Fibroblast of lung (primary cell): ENCODE data around the gene SPTLC1.

Experiments used
- EZH2 ChIP-seq: IDR thresholded peaks from 2 replicates; pipeline ENCODE4 v1.5.1; 2012; ENCODE audit warnings: low read length, control low read depth, mild to moderate bottlenecking; ENCODE audit errors: missing control alignments
- TF ChIP-seq, protein P1 (sequence below), 2 donors: IDR thresholded peaks in 1 of 2; conservative IDR thresholded peaks in 1 of 2; 1 replicate in 1 of 2; 2 replicates in 1 of 2; pipeline ENCODE4 v1.5.1; 2011 to 2012; ENCODE audit warnings: low read length in 2 of 2, control low read depth in 1 of 2, inconsistent platforms in 1 of 2, low read depth in 1 of 2, mild to moderate bottlenecking in 1 of 2

DNA sequence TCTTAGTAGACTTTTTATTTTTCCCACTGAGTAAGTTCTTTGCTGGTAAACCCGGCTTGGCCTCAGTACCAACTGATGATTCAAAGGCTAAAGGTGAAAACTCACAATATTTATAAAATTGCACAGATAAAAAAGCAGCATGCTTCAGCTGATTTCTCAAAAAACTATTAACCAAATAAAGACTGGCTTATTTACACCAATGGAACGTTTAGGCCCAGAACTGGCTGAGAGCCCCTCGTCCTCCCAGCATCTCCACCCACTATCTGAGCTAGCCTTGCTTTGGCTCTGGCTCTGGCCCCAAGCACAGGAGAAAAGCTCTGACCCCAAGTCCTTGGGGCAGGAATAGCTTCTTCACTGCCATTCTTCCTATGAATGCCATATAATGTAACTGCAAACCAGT is 68.5 kb downstream of the SPTLC1 start:
- TF ChIP-seq, protein P1, sequence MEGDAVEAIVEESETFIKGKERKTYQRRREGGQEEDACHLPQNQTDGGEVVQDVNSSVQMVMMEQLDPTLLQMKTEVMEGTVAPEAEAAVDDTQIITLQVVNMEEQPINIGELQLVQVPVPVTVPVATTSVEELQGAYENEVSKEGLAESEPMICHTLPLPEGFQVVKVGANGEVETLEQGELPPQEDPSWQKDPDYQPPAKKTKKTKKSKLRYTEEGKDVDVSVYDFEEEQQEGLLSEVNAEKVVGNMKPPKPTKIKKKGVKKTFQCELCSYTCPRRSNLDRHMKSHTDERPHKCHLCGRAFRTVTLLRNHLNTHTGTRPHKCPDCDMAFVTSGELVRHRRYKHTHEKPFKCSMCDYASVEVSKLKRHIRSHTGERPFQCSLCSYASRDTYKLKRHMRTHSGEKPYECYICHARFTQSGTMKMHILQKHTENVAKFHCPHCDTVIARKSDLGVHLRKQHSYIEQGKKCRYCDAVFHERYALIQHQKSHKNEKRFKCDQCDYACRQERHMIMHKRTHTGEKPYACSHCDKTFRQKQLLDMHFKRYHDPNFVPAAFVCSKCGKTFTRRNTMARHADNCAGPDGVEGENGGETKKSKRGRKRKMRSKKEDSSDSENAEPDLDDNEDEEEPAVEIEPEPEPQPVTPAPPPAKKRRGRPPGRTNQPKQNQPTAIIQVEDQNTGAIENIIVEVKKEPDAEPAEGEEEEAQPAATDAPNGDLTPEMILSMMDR (conservative IDR thresholded peaks at IDR 0.05 in 1 of 2, IDR thresholded peaks at IDR 0.05 in 1 of 2; ENCODE audit: low read depth in 1 of 2, low read length in 2 of 2): no peak
- TF ChIP-seq EZH2: no peak
